AG08396 (cell line): ENCODE measurements around the gene SIN3B.
A peak's percentile ranks its signal among the peaks of the same experiment; 100 is the strongest.
"Not testable (repeated sequence)": the region's sequence is repeated elsewhere in the genome, so short reads cannot be mapped to it uniquely, and the experiment has no call there.

ENCODE experiments used
- DNase-seq: peaks from one replicate; pipeline ENCODE4 v3.0.0; 2012; ENCODE audit warnings: low spot score, mixed read lengths

The SIN3B gene

GRCh38 chr19:16869331-16869972, 40.3 kb downstream of the SIN3B start:
- DNase-seq, result no peak

GRCh38 chr19:16871871-16872270, 42.7 kb downstream of the SIN3B start:
- no peak for DNase-seq

- DNase-seq, result no peak
These were observed 43.5 kb downstream of the SIN3B start for GRCh38 chr19:16872728-16873127.

GRCh38 chr19:16873594-16873993, 44.4 kb downstream of the SIN3B start:
- no peak for DNase-seq

GRCh38 chr19:16874250-16874977, 45.2 kb downstream of the SIN3B start:
- DNase-seq, result no peak

- not testable (repeated sequence) for DNase-seq
These were observed 45.7 kb downstream of the SIN3B start for GRCh38 chr19:16874978-16875299.

GRCh38 chr19:16875584-16876555, 46.7 kb downstream of the SIN3B start:
- no peak for DNase-seq

GRCh38 chr19:16876904-16877361, 47.7 kb downstream of the SIN3B start:
- no peak for DNase-seq

GRCh38 chr19:16877581-16877980, 48.4 kb downstream of the SIN3B start:
- no peak for DNase-seq

GRCh38 chr19:16878181-16878965, 49.2 kb downstream of the SIN3B start:
- no peak for DNase-seq

GRCh38 chr19:16880884-16881554, 51.8 kb downstream of the SIN3B start:
- DNase-seq, result no peak

- no peak for DNase-seq
These were observed 52.9 kb downstream of the SIN3B start for GRCh38 chr19:16882146-16882545.

- no peak for DNase-seq
These were observed 54.3 kb downstream of the SIN3B start for GRCh38 chr19:16883522-16883921.

GRCh38 chr19:16885166-16885565, 56.0 kb downstream of the SIN3B start:
- DNase-seq, result no peak

- DNase-seq, result no peak
These were observed 57.2 kb downstream of the SIN3B start for GRCh38 chr19:16886305-16886880.

- DNase-seq, result no peak
These were observed 58.4 kb downstream of the SIN3B start for GRCh38 chr19:16887353-16888265.

- peak; percentile 36 for DNase-seq
These were observed 59.6 kb downstream of the SIN3B start, which contains the start of gene F2RL3 for GRCh38 chr19:16888629-16889365. TSS of gene F2RL3 (plus strand) at chr19:16888999. CDS start at chr19:16889190, 191 bp downstream.

- DNase-seq, result peak; percentile 57
These were observed 60.2 kb downstream of the SIN3B start for GRCh38 chr19:16889366-16889882.
